Spinal cord (tissue), 10 donors: ENCODE measurements around the gene ABCG1. TPM values are rescaled to one million over a fixed set of nuclear protein-coding genes. Genes with fewer than 3 reads are reported as not detected.

Source experiments
- DNase-seq, 6 donors: peaks; one replicate each; pipeline versions ENCODE4 v3.0.0 to v3.0.0-alpha.2; 2013 to 2015; ENCODE audit warnings: low spot score in 6 of 6, low read depth in 4 of 6
- H3K27ac ChIP-seq: one replicate; pipeline ENCODE4 v1.5.1; 2013; ENCODE audit warnings: low read depth, low read length, control low read depth
- H3K27me3 ChIP-seq: one replicate; pipeline ENCODE4 v1.6.1; 2013; ENCODE audit warnings: low read length; ENCODE audit not compliant: control insufficient read depth, insufficient read depth
- H3K36me3 ChIP-seq: one replicate; pipeline ENCODE4 v1.6.1; 2013; ENCODE audit warnings: low read length; ENCODE audit not compliant: control insufficient read depth, insufficient read depth
- H3K4me1 ChIP-seq: one replicate; pipeline ENCODE4 v1.6.1; 2013; ENCODE audit warnings: low read length; ENCODE audit not compliant: control insufficient read depth, insufficient read depth
- H3K4me3 ChIP-seq: one replicate; pipeline ENCODE4 v1.5.1; 2013; ENCODE audit warnings: low read depth, low read length, control low read depth
- H3K9me3 ChIP-seq: one replicate; pipeline ENCODE4 v1.6.1; 2013; ENCODE audit warnings: low read length; ENCODE audit not compliant: control insufficient read depth, insufficient read depth
- WGBS: methylation state at CpG from one replicate; pipeline ENCODE4 v1.1.5; 2013; ENCODE audit warnings: missing lambda C conversion rate; ENCODE audit not compliant: insufficient coverage; 5-methylcytosine and 5-hydroxymethylcytosine counted together
- polyA plus RNA-seq, 2 donors: library from polyadenylated mRNA; unstranded; fragments of 120-200 nt; gene quantifications; one replicate each; pipeline ENCODE4 v1.2.1, GENCODE V29; 2013; ENCODE audit not compliant: insufficient read length in 2 of 2
- total RNA-seq, 2 donors: library from RNA; depleted of rRNA in 1 of 2; stranded (reverse); fragments of 120-200 nt in 1 of 2; fragments of >200 nt in 1 of 2; gene quantifications; one replicate each; pipeline versions ENCODE4 v1.2.3 to v1.2.4, GENCODE V29; 2013 to 2014
- donor health status: healthy.

Gene ABCG1
- total and polyA plus RNA-seq, 4 donors, result 16.0 to 23.4 (median 19.3) TPM

GRCh38 chr21:42212266-42212665 is 6.7 kb upstream of the ABCG1 start:
- no peak for DNase-seq

GRCh38 chr21:42213082-42213774 is 5.7 kb upstream of the ABCG1 start:
- Histone ChIP-seq H3K4me3 (no peak overlapping the region), H3K36me3 (no peaks in the 10 kb centered on the region), H3K27ac (no peak overlapping the region), H3K4me1 (no peaks in the 10 kb centered on the region), H3K27me3 (no peaks in the 10 kb centered on the region), H3K9me3 (no peaks in the 10 kb centered on the region)
- DNase-seq, result no peak
- 96% methylated on average over 5 of the region's 5 CpGs for WGBS

More at GRCh38 chr21:42212266-42212665, 6.7 kb upstream of the ABCG1 start:
- Histone ChIP-seq H3K27me3 (no peaks in the 10 kb centered on the region), H3K36me3 (no peaks in the 10 kb centered on the region), H3K9me3 (no peaks in the 10 kb centered on the region), H3K27ac (no peak overlapping the region), H3K4me1 (no peaks in the 10 kb centered on the region), H3K4me3 (no peak overlapping the region)
- 88% methylated on average over 3 of the region's 3 CpGs for WGBS

- Histone ChIP-seq H3K9me3 (no peaks in the 10 kb centered on the region), H3K4me1 (peaks cover 8% of the 10 kb centered on the region), H3K27me3 (peaks cover under 1% of the 10 kb centered on the region), H3K27ac (no peak overlapping the region), H3K4me3 (no peak overlapping the region), H3K36me3 (no peaks in the 10 kb centered on the region)
- WGBS, result 87% methylated on average over 10 of the region's 10 CpGs
- no peak for DNase-seq
These were observed 4.7 kb upstream of the ABCG1 start for GRCh38 chr21:42214081-42214750.

GRCh38 chr21:42214921-42215320 is 4.0 kb upstream of the ABCG1 start:
- WGBS, result 90% methylated on average over 4 of the region's 5 CpGs
- H3K4me3 ChIP-seq, result no peak overlapping the region

GRCh38 chr21:42215942-42216725 is 2.8 kb upstream of the ABCG1 start:
- 95% methylated on average over 9 of the region's 9 CpGs for WGBS
- no peak overlapping the region for H3K27ac ChIP-seq
- peaks cover 5% of the 10 kb centered on the region for H3K27me3 ChIP-seq
- H3K4me3 ChIP-seq, result no peak overlapping the region
- peaks cover 23% of the 10 kb centered on the region for H3K4me1 ChIP-seq
- no peak for DNase-seq
- H3K36me3 ChIP-seq, result no peaks in the 10 kb centered on the region
- no peaks in the 10 kb centered on the region for H3K9me3 ChIP-seq

More at GRCh38 chr21:42214921-42215320, 4.0 kb upstream of the ABCG1 start:
- Histone ChIP-seq H3K36me3 (no peaks in the 10 kb centered on the region), H3K27ac (no peak overlapping the region), H3K27me3 (peaks cover 3% of the 10 kb centered on the region), H3K9me3 (no peaks in the 10 kb centered on the region), H3K4me1 (peaks cover 15% of the 10 kb centered on the region)
- DNase-seq, result no peak

GRCh38 chr21:42216726-42217572 is 2.0 kb upstream of the ABCG1 start:
- Histone ChIP-seq H3K4me3 (no peak overlapping the region), H3K27ac (no peak overlapping the region), H3K4me1 (peaks cover 31% of the 10 kb centered on the region), H3K27me3 (peaks cover 5% of the 10 kb centered on the region), H3K9me3 (no peaks in the 10 kb centered on the region), H3K36me3 (no peaks in the 10 kb centered on the region)
- DNase-seq, result no peak
- WGBS, result 92% methylated on average over 17 of the region's 17 CpGs

DNA sequence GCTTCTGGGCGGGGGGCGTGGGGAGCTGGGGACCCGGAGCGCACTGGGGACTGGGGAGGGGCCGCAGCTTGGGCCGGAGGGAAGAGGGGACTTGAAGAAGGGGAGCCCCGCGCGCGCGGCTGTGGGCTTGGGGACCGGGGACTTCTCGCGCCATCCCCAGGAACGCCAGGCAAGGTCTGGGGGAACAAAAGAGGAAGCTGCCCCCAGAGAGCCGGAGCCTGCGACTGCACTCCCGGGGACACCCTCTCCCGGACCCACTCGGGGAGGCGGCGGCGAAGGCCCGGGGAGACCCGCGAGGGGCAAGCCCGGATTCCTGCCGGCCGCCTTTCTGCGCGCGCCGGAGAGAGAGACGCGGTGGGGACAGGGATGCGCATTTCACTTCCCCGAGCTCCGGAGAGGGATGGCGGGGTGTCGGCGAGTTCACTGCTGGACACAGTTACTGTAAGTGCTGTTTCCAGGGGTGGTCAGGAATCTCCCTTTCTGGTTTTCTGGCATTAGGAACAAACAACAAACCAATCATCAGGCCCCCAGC is 732 bp downstream of the ABCG1 start:
- Histone ChIP-seq H3K27ac (peak overlapping the region; percentile 58), H3K27me3 (peaks cover 5% of the 10 kb centered on the region), H3K36me3 (peaks cover 3% of the 10 kb centered on the region), H3K4me3 (peak overlapping the region; percentile 64), H3K9me3 (no peaks in the 10 kb centered on the region), H3K4me1 (peaks cover 37% of the 10 kb centered on the region)
- under 1% methylated on average over 41 of the region's 41 CpGs for WGBS
- DNase-seq, result peak in 2 of 6 donors; percentile 26 to 69

DNA sequence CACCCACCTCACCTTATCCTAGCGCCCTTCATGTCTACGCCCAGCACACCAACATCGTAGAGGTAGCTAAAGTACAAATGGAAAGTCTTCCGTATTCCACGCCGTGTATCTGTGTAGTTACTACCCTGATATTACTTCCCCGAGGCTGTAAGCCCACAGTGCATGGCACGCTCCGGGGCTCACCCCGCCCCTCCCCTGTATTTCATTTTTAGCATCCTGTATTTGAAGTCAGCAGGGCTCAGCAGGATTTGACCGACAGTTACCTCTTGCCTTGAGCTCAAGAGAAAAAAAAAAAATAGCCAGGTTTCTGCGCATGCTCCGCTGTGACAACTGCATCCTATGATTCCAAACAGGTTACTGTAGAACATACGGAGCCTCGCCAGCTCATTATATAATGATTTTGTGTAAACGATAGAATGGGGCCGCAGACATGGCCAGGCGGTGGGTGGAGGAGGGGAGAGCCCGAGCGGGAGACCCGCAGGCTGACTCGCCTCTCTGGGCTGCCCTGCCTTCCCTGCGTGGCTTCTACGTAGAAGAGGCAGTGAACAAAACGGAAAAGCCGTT is 1.3 kb downstream of the ABCG1 start:
- Histone ChIP-seq H3K9me3 (no peaks in the 10 kb centered on the region), H3K27ac (peak overlapping the region; percentile 58), H3K27me3 (peaks cover 5% of the 10 kb centered on the region), H3K36me3 (peaks cover 3% of the 10 kb centered on the region), H3K4me1 (peaks cover 37% of the 10 kb centered on the region), H3K4me3 (peak overlapping the region; percentile 64)
- peak; percentile 63 to 98 (median 82) for DNase-seq
- 2% methylated on average over 22 of the region's 26 CpGs for WGBS
